GM21576 (cell line): ENCODE results near the gene GRID2IP.
"Not testable (repeated sequence)": the region's sequence is repeated elsewhere in the genome, so short reads cannot be mapped to it uniquely, and the experiment has no call there.

Source experiments
- ATAC-seq: cut with Tn5 transposase; IDR thresholded peaks from one replicate; pipeline ENCODE4 v1.9.1; 2021; ENCODE audit warnings: mild to moderate bottlenecking, moderate library complexity; ENCODE audit not compliant: unreplicated experiment

Gene GRID2IP

DNA sequence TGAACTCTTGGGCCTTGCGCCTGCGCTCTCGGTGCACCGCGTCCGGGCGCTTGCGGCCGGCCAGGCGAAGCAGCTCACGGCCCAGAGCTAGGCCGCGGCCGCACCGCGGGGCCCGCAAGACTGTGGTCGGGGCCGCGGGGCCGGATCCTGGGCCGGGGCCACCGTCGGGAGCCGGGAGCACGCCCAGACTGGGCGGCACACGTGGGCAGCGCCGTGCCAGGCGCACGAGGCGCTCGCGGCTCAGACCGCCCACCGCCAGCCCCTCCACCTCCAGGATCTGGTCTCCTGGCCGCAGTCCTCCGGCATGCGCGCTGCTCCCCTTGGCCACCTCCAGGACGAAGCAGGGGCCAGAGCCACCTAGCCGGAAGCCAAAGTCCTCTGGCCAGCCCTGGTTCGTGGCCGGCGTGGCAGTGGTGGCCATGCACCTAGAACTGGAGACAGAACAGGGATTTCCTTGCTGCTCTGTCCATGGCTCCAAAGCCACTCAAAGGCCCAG lies at the start of gene GRID2IP:
GRID2IP (minus strand) TSS at position 446 of the 496 bp plus-strand sequence; CDS start at position 421, 25 bp downstream.
- no peak for ATAC-seq

DNA sequence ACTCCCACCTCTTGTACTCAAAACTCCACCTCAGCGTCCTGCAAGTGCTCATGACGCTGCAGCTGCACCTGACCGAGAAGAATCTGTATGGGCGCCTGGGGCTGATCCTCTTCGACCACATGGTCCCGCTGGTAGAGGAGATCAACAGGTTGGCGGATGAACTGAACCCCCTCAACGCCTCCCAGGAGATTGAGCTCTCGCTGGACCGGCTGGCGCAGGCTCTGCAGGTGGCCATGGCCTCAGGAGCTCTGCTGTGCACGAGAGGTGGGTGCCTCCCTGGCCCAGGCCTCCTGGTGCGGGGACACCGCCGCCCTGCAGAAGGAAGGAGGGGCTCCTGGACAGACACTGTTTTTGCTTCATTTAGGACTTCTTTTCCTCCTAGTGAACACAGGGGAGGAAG lies 48.8 kb upstream of the GRID2IP start:
- no peak for ATAC-seq

DNA sequence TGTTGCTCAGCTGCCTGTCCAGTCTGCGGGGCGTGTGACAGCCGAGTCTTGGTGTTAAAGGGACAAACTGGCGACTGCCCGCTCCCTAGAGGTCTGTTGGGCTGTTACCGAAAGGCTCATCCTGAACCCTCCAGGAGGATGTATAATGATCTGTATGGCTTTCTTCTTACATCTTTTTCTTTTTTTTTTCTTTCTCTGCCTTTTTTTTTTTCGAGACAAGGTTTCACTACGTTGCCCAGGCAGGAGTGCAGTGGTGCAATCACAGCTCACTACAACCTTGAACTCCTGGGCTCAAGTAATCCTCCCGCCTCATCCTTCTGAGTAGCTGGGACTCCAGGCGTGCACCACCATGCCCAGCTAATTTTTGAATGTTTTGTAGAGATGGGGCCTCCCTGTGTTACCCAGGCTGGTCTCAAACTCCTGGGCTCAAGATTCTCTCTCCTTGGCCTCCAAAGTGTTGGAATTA lies 39.4 kb upstream of the GRID2IP start:
- ATAC-seq = peak; percentile 26

DNA sequence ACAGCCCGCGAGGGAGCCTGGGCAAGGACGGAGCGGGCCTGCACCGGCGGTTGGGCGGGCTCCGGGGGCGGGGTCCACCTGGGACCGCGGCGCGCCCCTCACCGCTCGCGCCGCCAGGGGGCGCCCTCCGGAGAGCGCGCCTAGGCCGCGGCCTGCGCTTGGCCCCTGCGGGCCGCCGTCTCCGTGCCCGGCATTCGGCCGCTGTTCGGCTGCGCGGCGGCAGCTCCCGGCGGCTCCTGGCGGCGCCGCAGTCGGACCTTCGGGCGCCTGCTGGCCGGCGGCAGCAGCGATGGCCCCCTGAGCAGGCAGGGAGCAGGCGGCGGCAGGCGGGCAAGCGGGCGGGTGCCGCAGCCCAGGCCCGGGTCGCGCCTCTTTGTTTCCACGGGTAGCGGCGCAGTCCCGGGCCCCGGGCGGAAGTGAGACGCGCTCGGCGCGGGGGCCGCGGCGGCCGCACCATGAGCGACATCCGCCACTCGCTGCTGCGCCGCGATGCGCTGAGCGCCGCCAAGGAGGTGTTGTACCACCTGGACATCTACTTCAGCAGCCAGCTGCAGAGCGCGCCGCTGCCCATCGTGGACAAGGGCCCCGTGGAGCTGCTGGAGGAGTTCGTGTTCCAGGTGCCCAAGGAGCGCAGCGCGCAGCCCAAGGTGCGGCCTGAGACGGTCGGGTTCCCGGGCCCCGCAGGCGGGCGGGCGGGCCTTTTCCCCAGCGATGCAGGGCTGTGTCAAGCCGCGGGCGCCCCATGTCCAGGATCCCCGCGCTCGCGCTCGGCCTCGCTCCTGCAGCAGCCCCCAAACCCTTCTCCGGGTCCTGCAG lies 38.8 kb upstream of the GRID2IP start, which contains the start of gene INTS15:
INTS15 (plus strand) TSS at position 193 of the 816 bp plus-strand sequence; CDS start at position 456, 263 bp downstream.
- peak; percentile 85 for ATAC-seq

DNA sequence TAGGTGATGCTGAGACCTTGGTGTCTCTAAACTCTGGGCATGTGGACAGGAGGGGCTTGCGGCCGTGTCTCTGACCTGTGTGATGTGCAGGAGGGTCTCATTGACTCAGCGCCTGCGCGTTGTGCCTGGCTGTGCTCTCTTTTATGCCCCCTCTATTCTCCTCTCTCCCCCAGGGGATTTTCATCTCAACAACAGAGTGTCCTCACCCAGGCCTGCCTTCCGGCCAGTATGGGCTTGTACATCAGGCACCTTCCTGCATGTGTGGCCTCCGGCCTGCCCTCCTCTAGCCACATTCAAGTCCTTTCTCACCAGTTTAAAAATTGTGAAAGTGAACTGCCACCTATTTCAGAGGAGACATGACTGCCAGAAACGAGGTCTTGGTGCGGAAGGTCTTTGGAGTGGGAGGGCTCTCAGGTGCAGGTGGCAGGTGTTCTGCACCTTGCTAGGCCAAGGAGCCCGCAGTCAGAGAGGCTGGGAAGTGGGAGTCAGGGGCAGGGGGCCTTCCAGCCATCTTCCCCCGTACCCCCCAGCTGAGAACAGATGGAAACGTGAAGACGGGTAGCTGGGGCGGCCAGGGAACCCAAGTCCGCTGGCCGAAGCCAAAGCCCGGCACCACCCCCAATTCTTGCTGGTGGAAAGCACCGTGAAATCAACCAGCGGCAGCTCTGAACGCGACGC lies 38.0 kb upstream of the GRID2IP start:
- ATAC-seq = no peak

DNA sequence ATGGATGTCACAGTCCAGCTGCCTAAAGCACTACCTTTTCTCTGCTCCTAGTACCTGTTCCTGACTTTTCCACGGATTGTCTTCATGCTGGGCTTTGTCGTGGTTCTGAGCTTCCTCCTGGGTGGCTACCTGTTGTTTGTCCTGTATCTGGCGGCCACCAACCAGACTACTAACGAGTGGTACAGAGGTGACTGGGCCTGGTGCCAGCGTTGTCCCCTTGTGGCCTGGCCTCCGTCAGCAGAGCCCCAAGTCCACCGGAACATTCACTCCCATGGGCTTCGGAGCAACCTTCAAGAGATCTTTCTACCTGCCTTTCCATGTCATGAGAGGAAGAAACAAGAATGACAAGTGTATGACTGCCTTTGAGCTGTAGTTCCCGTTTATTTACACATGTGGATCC lies 37.3 kb upstream of the GRID2IP start:
- ATAC-seq = no peak

DNA sequence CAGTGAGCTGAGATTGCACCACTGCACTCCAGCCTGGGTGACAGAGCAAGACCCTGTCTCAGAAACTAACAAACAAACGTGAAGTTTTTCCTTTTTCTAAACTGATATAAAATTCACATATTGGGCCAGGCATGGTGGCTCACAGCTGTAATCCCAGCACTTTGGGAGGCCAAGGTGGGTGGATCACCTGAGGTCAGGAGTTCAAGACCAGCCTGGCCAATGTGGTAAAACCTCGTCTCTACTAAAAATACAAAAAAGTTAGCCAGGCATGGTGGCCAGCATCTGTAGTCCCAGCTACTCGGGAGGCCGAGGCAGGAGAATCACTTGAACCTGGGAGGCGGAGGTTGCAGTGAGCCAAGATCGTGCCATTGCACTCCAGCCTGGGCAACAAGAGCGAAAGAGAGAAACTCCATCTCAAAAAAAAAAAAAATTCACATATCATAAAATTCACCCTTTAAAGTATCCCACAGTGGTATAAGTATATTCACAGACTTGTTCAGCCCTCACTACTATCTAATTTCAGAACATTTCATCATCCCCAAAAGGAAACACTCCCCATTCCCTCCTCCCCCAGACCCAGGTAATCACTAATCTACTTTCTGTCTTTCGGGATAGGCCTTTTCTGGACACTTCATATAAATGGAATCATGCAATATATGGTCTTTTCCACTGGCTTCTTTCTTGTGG lies 34.6 kb upstream of the GRID2IP start:
- ATAC-seq = not testable (repeated sequence)

DNA sequence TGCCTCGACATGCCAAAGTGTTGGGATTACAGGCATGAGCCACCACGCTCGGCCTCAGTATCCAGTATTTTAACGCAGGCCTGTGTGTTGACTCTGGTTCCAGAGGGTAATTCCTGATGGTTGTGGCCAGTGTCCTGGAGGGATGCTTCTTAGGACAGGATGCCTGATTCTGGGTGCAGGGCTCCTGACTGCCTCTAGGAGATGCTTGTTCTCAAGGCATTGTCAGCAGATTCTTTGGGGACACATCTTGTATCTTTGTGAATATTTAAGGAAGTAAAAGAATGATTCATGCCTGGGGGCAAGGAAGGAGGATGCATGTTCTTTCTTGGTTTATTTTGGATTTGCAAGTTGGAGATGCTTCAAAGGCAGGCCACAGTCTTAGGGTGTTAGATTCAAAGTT lies 28.2 kb upstream of the GRID2IP start:
- ATAC-seq = no peak

DNA sequence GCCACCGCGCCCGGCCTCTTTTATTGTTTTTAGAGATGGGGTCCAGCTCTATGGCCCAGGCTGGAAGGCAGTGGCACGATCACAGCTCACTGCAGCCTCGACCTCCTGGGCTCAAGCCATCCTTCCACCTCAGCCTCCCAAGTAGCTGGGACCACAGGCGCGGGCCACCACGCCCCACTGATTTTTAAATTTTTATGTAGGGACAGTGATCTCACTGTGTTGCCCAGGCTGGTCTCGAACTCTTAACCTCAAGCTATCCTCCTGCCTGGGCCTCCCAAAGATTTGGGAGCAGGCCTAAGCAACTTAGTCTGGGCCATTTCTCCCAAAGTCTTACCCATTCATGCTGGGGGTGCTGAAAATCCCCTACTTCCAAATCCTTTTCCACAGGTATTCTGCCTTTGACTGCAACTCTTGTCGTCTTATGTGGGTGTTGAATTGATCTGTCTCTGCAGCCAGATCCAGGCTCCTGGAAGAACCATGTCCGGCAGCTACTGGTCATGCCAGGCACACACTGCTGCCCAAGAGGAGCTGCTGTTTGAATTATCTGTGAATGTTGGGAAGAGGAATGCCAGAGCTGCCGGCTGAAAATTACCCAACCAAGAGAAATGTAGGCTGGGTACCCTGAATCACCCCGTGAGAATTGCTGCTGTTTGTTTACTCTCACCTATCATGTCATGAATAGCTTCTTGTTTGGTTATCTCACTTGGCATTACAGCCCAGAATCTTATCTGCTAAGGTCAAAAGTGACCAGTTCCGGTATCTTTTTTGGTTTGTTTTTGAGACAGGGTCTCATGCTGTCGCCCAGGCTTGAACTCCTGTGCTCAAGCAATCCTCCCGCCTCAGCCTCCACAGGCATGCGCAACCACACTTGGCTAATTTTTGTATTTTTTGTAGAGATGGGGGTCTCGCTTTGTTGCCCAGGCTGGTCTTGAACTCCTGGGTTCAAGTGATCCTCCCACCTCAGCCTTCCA lies 27.1 kb upstream of the GRID2IP start:
- ATAC-seq = no peak

DNA sequence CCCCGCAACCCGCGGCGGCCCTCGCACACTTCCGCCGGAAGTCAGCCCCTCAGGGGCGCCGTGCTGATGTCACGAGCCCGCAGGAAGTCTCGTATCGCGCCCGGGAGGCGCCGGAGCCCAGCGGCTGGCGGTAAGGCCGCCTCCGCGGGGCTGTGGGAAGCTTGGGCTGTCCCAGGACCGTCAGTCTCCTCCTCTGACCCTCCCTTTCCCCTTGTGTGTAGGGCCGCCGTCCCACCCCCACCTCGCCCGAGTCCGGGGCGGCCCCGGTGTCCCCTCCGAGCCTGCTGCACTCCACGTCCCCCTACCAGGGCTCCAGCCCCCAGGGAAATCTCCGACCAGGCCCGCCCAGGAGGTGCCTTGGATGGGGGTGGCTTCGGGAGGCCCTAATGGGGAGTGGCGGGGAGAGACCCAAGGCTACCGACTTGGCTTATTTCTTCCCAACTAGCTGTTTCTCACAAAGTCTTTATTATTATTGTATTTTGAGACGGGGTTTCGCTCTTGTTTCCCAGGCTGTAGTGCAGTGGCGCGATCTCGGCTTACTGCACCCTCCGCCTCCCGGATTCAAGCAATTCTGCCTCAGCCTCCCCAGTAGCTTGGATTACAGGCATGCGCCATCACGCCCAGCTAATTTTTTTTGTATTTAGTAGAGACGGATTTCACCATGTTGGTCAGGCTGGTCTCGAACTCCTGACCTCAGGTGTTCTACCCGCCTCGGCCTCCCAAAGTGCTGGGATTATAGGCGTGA lies 26.3 kb upstream of the GRID2IP start, which contains the start of gene ZDHHC4:
ZDHHC4 (plus strand) TSS at position 86 of the 745 bp plus-strand sequence. CDS start 3,108 bp downstream, outside the sequence.
- peak; percentile 95 for ATAC-seq

DNA sequence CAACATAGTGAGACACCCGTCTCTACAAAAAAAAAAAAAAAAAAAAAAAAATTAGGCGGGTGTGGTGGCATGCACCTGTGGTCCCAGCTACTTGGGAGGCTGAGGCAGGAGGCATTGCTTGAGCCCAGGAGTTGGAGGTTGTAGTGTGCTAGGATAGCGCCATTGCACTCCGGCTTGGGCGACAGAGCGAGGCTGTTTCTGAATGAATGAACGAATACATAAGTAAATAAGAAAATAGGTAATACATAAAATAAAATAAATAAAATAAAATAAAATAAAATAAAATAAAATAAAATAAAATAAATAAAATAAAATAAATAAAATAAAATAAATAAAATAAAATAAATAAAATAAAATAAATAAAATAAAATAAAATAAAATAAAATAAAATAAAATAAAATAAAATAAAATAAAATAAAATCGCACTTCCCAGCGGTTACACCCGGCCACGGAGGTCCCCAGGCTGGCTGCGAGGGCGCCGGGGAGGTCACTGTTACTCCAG lies 25.7 kb upstream of the GRID2IP start:
- ATAC-seq = not testable (repeated sequence)

DNA sequence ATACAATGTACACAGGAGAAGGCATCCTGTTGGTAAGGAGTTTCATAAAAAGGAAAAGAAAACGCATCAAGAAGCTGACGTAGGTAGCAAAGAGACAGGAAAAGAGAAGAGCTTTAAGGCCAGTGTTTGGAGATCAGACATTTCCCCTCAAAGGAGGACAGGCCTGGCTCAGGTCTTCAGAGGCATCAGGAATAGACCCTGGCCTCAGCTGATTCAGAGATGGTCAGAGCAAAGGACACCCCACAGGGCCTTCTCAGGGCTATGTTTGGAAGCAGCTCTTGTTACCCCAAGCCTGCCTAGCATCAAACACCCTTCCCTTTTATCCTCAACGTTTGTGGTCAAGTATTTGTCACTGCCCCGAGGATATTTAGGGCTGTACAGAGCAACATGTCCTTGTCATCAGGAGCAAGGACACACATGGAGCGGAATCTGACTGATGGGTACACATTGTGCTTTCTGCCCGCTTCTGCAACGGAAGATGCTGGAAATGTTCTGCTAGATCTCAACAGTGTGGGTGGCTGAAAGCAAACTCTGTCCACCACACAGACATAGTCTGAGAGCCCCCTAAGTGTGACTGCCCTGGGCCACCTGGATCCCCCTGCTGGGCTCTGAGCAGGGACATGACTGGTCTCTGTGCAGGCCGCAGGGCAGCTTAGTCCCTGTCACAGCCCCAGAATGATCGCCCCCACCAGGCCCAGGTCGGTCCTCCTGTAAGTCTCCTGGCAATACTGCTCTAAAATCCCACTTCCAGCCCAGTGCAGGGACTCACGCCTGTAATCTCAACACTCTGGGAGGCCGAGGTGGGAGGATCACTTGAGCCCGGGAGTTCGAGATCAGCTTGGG lies 25.0 kb upstream of the GRID2IP start:
- no peak for ATAC-seq

DNA sequence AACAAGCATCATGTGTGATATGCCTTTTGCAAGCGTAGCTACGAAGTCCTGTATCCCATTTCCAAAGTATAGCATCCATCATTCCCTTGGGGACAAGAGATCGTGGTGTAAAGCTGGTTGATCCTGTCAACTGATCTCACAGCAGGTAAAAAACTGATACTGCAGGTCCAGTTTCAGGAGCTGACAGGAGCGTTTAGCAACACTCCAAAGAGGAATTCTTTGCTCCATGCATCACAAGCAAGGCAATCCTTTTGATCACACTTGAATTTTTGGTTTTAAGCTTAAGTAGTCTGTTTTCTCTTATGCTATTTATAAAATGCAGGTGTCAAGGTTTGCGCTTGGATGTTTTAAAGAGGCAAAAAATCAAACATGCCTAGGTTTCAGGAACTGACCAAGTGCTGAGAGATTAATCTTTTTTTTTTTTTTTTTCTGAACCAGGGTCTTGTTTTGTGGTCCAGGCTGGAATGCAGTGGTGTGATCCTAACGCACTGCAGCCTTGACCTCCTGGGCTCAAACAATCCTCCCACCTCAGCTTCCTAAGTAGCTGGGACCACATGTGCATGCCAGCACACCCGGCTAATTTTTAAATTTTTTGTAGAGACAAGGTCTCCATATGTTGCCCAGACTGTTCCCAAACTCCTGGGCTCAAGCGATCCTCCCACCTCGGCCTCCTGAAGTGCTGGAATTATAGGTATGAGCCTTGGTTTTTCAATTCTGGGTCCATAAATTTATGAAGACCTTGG lies 24.2 kb upstream of the GRID2IP start:
- ATAC-seq = no peak

DNA sequence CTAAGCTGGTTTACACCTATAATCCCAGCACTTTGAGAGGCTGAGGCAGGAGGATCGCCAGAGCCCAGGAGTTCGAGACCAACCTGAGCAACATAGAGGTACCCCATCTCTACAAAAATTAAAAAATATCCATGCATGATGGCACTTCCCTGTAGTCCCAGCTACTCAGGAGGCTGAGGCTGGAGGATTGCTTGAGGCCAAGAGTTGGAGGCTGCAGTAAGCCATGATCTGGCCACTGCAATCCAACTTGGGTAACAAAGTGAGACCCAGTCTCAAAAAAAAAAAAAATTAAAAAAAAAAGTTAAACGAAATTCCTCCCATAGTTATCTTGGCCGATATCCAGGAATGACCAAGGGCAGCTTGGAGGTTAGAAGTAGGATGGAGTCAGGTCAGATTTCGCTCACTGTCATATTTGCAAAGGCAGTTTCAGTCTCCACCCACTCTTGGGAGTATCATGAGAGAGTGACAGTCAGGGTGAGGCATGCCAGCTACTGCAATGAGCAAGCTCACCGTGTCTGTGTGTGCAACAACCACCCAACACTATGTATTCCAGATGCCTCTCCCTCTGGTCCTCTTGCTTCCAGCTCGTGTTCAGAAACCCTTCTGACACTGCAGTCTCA lies 20.0 kb upstream of the GRID2IP start:
- no peak for ATAC-seq

DNA sequence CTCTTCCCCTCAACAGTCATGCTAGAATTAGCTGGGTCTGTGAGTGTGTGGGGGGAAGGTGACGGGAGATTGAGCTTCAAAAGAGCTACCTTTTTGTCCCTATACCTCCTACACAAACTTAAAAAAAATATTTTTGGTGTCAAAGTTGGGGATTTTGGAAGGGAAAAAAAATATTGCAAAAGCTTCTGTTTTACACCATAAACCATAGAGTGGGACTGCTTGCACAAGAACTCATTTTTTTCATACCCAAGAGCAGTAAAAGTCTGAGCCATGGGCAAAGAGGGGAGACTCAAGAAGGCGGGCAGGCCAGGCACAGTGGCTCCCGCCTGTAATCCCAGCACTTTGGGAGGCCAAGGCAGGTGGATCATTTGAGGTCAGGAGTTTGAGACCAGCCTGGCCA lies 16.6 kb upstream of the GRID2IP start:
- ATAC-seq = no peak

DNA sequence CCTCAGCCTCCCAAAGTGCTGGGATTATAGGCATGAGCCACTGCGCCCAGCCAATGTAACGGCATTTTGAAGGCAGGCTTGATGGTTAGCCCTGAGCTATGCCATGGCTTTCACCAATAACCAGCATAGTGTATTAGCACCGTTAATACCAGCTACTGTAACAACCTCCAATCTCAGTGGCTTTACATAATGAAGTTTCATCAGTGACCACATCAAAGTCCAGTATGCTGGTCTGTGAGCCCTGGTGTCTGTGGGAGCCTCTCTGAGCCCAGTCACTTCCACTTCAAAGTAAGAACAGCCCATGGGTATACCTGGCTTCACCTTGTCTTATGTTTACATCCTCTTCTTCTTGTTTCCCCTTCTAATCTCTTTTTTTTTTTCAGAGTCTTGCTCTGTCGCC lies 14.4 kb upstream of the GRID2IP start:
- ATAC-seq = no peak
